Adrenal gland (tissue), 12 donors: ENCODE data around the gene CUTA. TPM values are rescaled to one million over a fixed set of nuclear protein-coding genes. Genes with fewer than 3 reads are reported as not detected.

Experiments
- microRNA-seq, 3 donors: library from miRNA; unstranded; fragments of <30 nt; microRNA quantifications; one replicate each; pipeline ENCODE4, GENCODE V29; 2017 to 2020
- polyA plus RNA-seq, 3 donors: library from polyadenylated mRNA; stranded (reverse); fragments of 200-250 nt in 2 of 3; fragments of 350-450 nt in 1 of 3; fragmentation: Illumina TruSeq in 1 of 3; extraction: RNeasy Lipid Tissue Mini Kit (QIAGEN cat#74804) in 1 of 3; gene quantifications; one replicate each; pipeline ENCODE4 v1.2.3, GENCODE V29; 2013 to 2014
- small RNA-seq, 2 donors: library from RNA; depleted of rRNA; stranded (forward); fragments of <200 nt; gene quantifications; one replicate each; pipeline ENCODE3, GENCODE V24; 2016
- total RNA-seq, 9 donors: library from RNA; depleted of rRNA in 4 of 9; stranded (reverse); fragments of >200 nt in 4 of 9; fragments of 120-200 nt in 1 of 9; fragmentation: NEBNext Ultra II Directional in 1 of 9; extraction: Animal tissue kit (Norgen Biotek cat#: 25700) in 1 of 9; gene quantifications; one replicate each; pipeline versions ENCODE4 v1.1.0 to v1.2.4, GENCODE V29; 2013 to 2023
- donor health status: healthy with polysubstance abuse.
- donor health status: Bipolar disorder and iron deficiency.
- donor health status: DM: yes; HTN: yes; CAD: no.
- donor health status: DM: no; HTN: no; CAD: no.
- donor health status: DM: no; HTN: no; CAD: no.
- donor health status: DM: yes; HTN: yes; CAD: no.

Gene CUTA
- total and polyA plus RNA-seq, 12 donors: 202 to 437 (median 295) TPM

Small RNA genes lying within 50 kb of the gene (microRNA-seq; reads per million reads assigned to microRNA genes)
- gene MIR5004: 0 reads per million in 3 donors

Small RNA genes lying within 50 kb of the gene (small RNA-seq; reads per million reads assigned to genes)
- gene RPL35AP4 (0 reads per million in 2 donors), gene ZBTB9 (0 reads per million in 2 donors)

Other genes with a start within 250 kb of the CUTA start
- gene COL11A2, start 225.6 kb downstream of the CUTA start, total RNA-seq: 1 to 10 TPM in 1 of 9 donors, under 1 TPM in 8; 0.11 to 1.9 (median 0.43) TPM
- 1 to 10 TPM in 2 of 3 donors, under 1 TPM in 1; 0.05 to 7.2 (median 1.7) TPM for gene COL11A2, start 225.6 kb downstream of the CUTA start, polyA plus RNA-seq
- gene RXRB, start 217.4 kb downstream of the CUTA start, total RNA-seq: 10 to 100 TPM; 15.8 to 63.8 (median 28.1) TPM
- 10 to 100 TPM; 24.0 to 75.9 (median 64.2) TPM for gene RXRB, start 217.4 kb downstream of the CUTA start, polyA plus RNA-seq
- gene SLC39A7, start 217.2 kb downstream of the CUTA start, total RNA-seq: 100 to 1,000 TPM in 7 of 9 donors, 10 to 100 TPM in 2; 91.6 to 239 (median 112) TPM
- gene SLC39A7, start 217.2 kb downstream of the CUTA start, polyA plus RNA-seq: 100 to 1,000 TPM in 1 of 3 donors, 10 to 100 TPM in 2; 44.4 to 200 (median 53.3) TPM
- 10 to 100 TPM; 13.4 to 96.3 (median 42.8) TPM for gene HSD17B8, start 213.5 kb downstream of the CUTA start, total RNA-seq
- 10 to 100 TPM; 18.9 to 24.7 (median 22.8) TPM for gene HSD17B8, start 213.5 kb downstream of the CUTA start, polyA plus RNA-seq
- gene RING1, start 209.6 kb downstream of the CUTA start, total RNA-seq: 10 to 100 TPM in 8 of 9 donors, 1 to 10 TPM in 1; 8.5 to 52.2 (median 27.8) TPM
- 100 to 1,000 TPM in 1 of 3 donors, 10 to 100 TPM in 2; 29.9 to 107 (median 84.5) TPM for gene RING1, start 209.6 kb downstream of the CUTA start, polyA plus RNA-seq
- gene VPS52, start 146.2 kb downstream of the CUTA start, total RNA-seq: 10 to 100 TPM; 21.9 to 87.0 (median 61.9) TPM
- 100 to 1,000 TPM in 2 of 3 donors, 10 to 100 TPM in 1; 59.9 to 115 (median 106) TPM for gene VPS52, start 146.2 kb downstream of the CUTA start, polyA plus RNA-seq
- gene RPS18, start 146.0 kb downstream of the CUTA start, total RNA-seq: 1,000 to 10,000 TPM; 1,323 to 3,303 (median 2,088) TPM
- gene RPS18, start 146.0 kb downstream of the CUTA start, polyA plus RNA-seq: 1,000 to 10,000 TPM; 1,797 to 8,448 (median 4,417) TPM
- 10 to 100 TPM in 8 of 9 donors, 1 to 10 TPM in 1; 8.5 to 23.7 (median 16.2) TPM for gene B3GALT4, start 141.0 kb downstream of the CUTA start, total RNA-seq
- 10 to 100 TPM in 2 of 3 donors, 1 to 10 TPM in 1; 2.6 to 11.4 (median 11.0) TPM for gene B3GALT4, start 141.0 kb downstream of the CUTA start, polyA plus RNA-seq
- 100 to 1,000 TPM in 1 of 9 donors, 10 to 100 TPM in 8; 44.0 to 117 (median 53.7) TPM for gene WDR46, start 128.9 kb downstream of the CUTA start, total RNA-seq
- 100 to 1,000 TPM in 2 of 3 donors, 10 to 100 TPM in 1; 48.7 to 139 (median 104) TPM for gene WDR46, start 128.9 kb downstream of the CUTA start, polyA plus RNA-seq
- 100 to 1,000 TPM in 2 of 9 donors, 10 to 100 TPM in 6, 1 to 10 TPM in 1; 6.8 to 137 (median 49.8) TPM for gene PFDN6, start 128.5 kb downstream of the CUTA start, total RNA-seq
- gene PFDN6, start 128.5 kb downstream of the CUTA start, polyA plus RNA-seq: 100 to 1,000 TPM; 180 to 830 (median 713) TPM
- gene RGL2, start 119.2 kb downstream of the CUTA start, total RNA-seq: 100 to 1,000 TPM in 1 of 9 donors, 10 to 100 TPM in 8; 39.1 to 177 (median 84.5) TPM
- gene RGL2, start 119.2 kb downstream of the CUTA start, polyA plus RNA-seq: 100 to 1,000 TPM in 2 of 3 donors, 10 to 100 TPM in 1; 36.4 to 224 (median 147) TPM
- 100 to 1,000 TPM in 8 of 9 donors, 10 to 100 TPM in 1; 25.1 to 322 (median 194) TPM for gene TAPBP, start 104.0 kb downstream of the CUTA start, total RNA-seq
- 100 to 1,000 TPM in 2 of 3 donors, 10 to 100 TPM in 1; 38.7 to 163 (median 107) TPM for gene TAPBP, start 104.0 kb downstream of the CUTA start, polyA plus RNA-seq
- 10 to 100 TPM; 16.2 to 40.3 (median 24.8) TPM for gene ZBTB22, start 100.4 kb downstream of the CUTA start, total RNA-seq
- gene ZBTB22, start 100.4 kb downstream of the CUTA start, polyA plus RNA-seq: 10 to 100 TPM; 13.0 to 17.9 (median 15.4) TPM
- gene DAXX, start 95.1 kb downstream of the CUTA start, total RNA-seq: 100 to 1,000 TPM in 1 of 9 donors, 10 to 100 TPM in 8; 27.5 to 106 (median 44.4) TPM
- gene DAXX, start 95.1 kb downstream of the CUTA start, polyA plus RNA-seq: 10 to 100 TPM; 45.8 to 81.8 (median 49.8) TPM
- gene KIFC1, start 26.3 kb downstream of the CUTA start, total RNA-seq: 1 to 10 TPM in 7 of 9 donors, under 1 TPM in 1, not detected in 1; 0.60 to 9.5 (median 1.7) TPM
- gene KIFC1, start 26.3 kb downstream of the CUTA start, polyA plus RNA-seq: 1 to 10 TPM in 1 of 3 donors, under 1 TPM in 2; 0.74 to 1.4 (median 0.88) TPM
- 100 to 1,000 TPM in 1 of 9 donors, 10 to 100 TPM in 8; 40.1 to 102 (median 64.5) TPM for gene PHF1, start 7.1 kb downstream of the CUTA start, total RNA-seq
- 100 to 1,000 TPM in 2 of 3 donors, 10 to 100 TPM in 1; 36.6 to 410 (median 298) TPM for gene PHF1, start 7.1 kb downstream of the CUTA start, polyA plus RNA-seq
- gene SYNGAP1, start 2.0 kb upstream of the CUTA start, total RNA-seq: 10 to 100 TPM in 4 of 9 donors, 1 to 10 TPM in 5; 2.6 to 23.9 (median 9.2) TPM
- gene SYNGAP1, start 2.0 kb upstream of the CUTA start, polyA plus RNA-seq: 10 to 100 TPM in 1 of 3 donors, 1 to 10 TPM in 2; 5.0 to 73.5 (median 8.3) TPM
- gene ZBTB9, start 36.5 kb upstream of the CUTA start, total RNA-seq: 10 to 100 TPM in 1 of 9 donors, 1 to 10 TPM in 8; 2.3 to 10.3 (median 7.3) TPM
- gene ZBTB9, start 36.5 kb upstream of the CUTA start, polyA plus RNA-seq: 10 to 100 TPM in 1 of 3 donors, 1 to 10 TPM in 2; 3.8 to 11.2 (median 4.2) TPM
- gene BAK1, start 162.2 kb upstream of the CUTA start, total RNA-seq: 10 to 100 TPM in 8 of 9 donors, 1 to 10 TPM in 1; 9.7 to 51.9 (median 24.5) TPM
- 10 to 100 TPM; 17.3 to 33.5 (median 17.6) TPM for gene BAK1, start 162.2 kb upstream of the CUTA start, polyA plus RNA-seq
- 10 to 100 TPM in 7 of 9 donors, 1 to 10 TPM in 2; 1.3 to 38.1 (median 28.8) TPM for gene ITPR3, start 203.2 kb upstream of the CUTA start, total RNA-seq
- 10 to 100 TPM in 2 of 3 donors, 1 to 10 TPM in 1; 3.0 to 21.6 (median 14.2) TPM for gene ITPR3, start 203.2 kb upstream of the CUTA start, polyA plus RNA-seq